ENCODE measurements around the gene DOC2B.

The DOC2B gene

DNA sequence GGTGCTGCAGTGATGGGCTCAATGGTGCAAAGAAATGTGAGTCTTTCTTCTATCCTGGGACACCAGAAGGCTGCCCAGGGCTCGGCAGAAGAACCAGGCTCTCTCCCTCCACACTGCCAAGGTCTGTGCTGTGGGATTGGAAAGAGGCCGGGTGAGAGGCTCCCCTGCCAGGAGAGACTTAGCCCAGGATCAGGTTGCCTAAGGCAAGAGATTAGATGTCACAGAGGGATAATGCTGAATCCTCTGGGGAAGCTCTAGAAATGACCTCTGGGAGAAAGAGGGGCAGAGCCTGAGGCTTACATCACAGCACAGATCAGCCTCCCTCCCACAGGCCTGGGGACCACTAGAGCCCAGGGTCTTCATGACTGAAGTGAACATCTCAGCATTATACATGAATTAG is 5.7 kb upstream of the DOC2B start:
- TF ChIP-seq, protein P1, sequence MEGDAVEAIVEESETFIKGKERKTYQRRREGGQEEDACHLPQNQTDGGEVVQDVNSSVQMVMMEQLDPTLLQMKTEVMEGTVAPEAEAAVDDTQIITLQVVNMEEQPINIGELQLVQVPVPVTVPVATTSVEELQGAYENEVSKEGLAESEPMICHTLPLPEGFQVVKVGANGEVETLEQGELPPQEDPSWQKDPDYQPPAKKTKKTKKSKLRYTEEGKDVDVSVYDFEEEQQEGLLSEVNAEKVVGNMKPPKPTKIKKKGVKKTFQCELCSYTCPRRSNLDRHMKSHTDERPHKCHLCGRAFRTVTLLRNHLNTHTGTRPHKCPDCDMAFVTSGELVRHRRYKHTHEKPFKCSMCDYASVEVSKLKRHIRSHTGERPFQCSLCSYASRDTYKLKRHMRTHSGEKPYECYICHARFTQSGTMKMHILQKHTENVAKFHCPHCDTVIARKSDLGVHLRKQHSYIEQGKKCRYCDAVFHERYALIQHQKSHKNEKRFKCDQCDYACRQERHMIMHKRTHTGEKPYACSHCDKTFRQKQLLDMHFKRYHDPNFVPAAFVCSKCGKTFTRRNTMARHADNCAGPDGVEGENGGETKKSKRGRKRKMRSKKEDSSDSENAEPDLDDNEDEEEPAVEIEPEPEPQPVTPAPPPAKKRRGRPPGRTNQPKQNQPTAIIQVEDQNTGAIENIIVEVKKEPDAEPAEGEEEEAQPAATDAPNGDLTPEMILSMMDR (IDR thresholded peaks at IDR 0.05; ENCODE audit: low read depth, low read length) = no peak
- no peak for DNase-seq (ENCODE audit: low read depth, low spot score)
- in situ Hi-C loops (cut with HindIII; ENCODE audit: low sequenced_read_pairs) = no loop called here
- H3K4me3 ChIP-seq (ENCODE audit: low read depth, low read length) = no peak overlapping the region

DNA sequence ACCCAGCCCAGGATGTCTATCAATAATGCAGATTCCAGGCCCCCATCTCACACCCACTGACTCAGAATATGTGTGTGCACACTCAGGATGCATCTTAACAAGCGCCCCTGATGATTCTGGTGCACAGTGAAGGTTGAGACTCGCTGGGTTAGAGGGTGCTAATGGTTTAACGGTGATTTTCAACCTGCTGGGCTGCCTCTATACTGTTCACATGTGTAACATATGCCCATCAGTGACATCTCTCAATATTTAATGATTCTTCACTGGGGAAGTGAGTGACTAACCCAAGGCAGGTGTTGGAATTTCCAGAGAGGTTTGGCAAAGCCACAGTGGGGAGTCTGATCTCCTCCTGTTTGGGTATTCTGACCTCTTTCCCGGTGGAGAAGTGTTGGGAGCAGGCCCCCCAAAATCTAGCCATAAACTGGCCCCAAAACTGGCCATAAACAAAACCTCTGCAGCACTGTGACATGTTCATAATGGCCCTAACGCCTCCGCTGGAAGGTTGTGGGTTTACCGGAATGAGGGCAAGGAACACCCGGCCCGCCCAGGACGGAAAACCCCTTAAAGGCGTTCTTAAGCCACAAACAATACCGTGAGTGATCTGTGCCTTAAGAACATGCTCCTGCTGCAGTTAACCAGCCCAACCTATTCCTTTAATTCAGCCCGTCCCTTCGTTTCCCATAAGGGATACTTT is 4.1 kb upstream of the DOC2B start:
- no peak overlapping the region for H3K4me3 ChIP-seq (ENCODE audit: low read depth, low read length)
- TF ChIP-seq, protein P1 (IDR thresholded peaks at IDR 0.05; ENCODE audit: low read depth, low read length) = no peak
- in situ Hi-C loops (cut with HindIII; ENCODE audit: low sequenced_read_pairs) = no loop called here
- no peak for DNase-seq (ENCODE audit: low read depth, low spot score)

DNA sequence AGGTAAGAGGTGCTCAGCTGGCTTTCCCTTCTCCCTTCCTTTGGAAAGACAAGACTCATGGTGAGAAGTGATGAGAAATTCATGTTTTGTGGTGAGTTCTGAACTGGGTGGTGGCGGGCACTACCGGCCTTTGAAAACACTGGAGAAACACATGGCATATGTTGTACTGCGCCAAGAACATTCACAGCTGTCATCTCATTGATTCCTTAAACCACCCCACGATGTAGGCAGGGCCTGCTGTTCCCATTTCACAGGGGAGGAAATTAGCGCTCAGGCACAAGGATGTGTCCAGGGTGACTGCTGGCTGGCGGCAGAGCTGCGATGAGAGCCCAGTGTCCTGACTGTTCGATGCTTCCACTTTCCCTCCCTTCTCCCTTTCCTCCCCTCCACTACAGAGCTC is 1.6 kb upstream of the DOC2B start:
- DNase-seq (ENCODE audit: low read depth, low spot score) = no peak
- TF ChIP-seq, protein P1 (IDR thresholded peaks at IDR 0.05; ENCODE audit: low read depth, low read length) = no peak
- H3K4me3 ChIP-seq (ENCODE audit: low read depth, low read length) = no peak overlapping the region
- in situ Hi-C loops (cut with HindIII; ENCODE audit: low sequenced_read_pairs) = no loop called here

DNA sequence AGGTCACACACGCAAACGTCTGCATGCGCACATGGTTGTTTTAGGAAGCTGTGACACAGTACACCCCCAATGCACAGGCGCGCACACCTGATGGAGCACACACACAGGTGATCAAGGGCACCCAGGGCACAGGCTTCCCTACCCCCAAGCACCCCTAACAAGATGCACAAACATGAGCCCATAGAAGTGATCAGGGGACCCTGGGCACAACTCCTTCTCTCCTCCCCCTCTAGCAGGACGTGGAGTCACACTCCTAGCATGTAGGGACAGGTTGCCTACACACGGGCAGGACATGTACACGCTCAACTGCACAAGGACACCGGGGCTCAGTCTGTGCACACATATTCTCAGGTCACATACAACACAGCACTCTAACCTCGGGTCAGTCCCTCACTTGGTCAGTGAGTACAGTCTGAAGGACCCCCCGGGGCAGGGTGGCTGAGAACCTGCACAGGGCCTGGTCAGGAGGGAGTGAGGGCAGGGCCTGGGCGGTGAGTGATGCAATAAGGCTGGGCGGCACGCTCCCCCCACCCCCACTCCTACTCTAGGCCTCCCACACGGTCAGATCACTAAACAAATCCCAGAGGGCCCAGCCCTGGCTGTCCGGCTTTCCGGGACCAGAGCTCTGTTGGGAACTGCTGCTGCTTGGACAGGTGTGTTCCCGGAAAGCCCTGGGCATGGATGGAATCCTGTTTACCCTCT is 751 bp upstream of the DOC2B start:
- TF ChIP-seq, protein P1 (IDR thresholded peaks at IDR 0.05; ENCODE audit: low read depth, low read length) = no peak
- in situ Hi-C loops (cut with HindIII; ENCODE audit: low sequenced_read_pairs) = no loop called here
- H3K4me3 ChIP-seq (ENCODE audit: low read depth, low read length) = no peak overlapping the region
- DNase-seq (ENCODE audit: low read depth, low spot score) = no peak

DNA sequence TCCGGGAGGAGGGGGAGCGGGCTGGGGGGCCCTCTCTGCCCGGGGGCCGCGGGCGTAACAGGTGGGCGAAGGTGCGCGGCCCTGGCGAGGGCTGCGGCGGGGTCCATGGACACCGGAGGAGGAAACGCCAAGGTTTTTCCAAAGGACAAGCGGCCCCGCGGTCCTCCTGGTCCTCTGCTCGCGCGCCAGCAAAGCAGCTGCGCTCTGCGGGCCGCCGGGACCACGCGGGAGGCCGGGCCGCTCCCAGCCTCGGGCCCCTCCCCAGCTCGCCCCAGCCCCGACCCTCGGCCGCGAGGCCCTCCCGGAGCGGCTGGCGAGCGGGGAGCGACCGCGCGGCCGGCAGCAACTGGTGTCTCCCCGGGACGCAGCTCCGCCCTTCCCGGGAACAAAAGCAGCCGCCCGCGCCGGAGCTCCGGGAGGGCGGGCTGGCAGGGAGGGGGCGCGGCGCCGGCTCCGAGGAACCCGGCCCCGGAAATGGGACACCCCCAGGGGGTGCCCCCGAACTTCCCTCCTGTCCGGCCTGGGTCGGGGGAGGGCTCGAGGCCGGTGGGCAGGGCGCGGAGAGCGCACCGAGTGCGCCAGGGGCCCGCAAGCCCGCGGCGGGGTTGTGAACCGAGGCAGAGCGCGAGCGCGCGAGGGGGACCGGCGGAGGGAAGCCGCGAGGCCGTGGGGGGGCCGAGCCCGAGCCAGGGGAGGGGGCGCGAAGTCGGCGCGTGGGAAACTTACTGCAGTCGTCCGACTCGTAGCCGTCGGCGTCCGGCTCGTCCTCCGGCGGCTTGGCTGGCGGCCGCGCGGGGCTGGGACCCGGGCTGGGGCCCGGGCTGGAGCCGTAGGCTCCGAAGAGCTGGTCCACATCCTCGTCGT is 837 bp downstream of the DOC2B start:
- no peak for DNase-seq (ENCODE audit: low read depth, low spot score)
- TF ChIP-seq, protein P1 (IDR thresholded peaks at IDR 0.05; ENCODE audit: low read depth, low read length) = no peak
- no peak overlapping the region for H3K4me3 ChIP-seq (ENCODE audit: low read depth, low read length)
- in situ Hi-C loops (cut with HindIII; ENCODE audit: low sequenced_read_pairs) = no loop called here

DNA sequence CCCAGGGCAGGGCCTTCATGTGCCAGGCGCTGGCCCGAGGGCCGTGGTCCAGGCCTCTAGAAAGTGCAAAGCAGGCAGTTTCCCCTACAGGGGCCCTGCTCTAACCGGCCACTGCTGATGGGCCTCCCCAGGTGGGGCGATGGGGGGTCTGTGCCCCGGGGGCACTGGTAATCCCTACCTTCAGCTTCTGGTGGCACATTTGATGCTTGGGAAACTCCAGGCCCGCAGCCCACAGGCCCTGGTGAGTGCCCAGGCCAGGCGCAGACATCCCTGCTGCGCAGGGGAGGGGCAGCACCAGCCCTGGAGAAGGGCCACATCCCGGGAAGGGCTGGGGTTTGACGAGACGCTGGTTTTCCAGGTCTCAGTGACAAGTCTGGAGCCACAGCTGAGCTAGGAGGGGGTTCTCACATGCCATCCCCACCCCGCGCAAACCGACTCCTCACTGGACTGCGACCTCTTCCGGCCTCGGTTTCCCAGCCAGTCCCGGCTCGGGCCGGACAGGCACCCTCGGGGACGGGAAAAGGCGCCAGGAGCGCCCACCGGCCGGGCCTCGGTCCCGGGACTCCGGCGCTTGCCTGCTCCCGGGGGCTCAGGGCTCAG is 1.6 kb downstream of the DOC2B start:
- no peak for DNase-seq (ENCODE audit: low read depth, low spot score)
- in situ Hi-C loops (cut with HindIII; ENCODE audit: low sequenced_read_pairs) = no loop called here
- TF ChIP-seq, protein P1 (IDR thresholded peaks at IDR 0.05; ENCODE audit: low read depth, low read length) = no peak
- H3K4me3 ChIP-seq (ENCODE audit: low read depth, low read length) = no peak overlapping the region

All from astrocyte of the spinal cord (primary cell).